Measurements from ENCODE around the gene DGKI.

The DGKI gene

GRCh38 chr7:137544453-137545058 is 302.2 kb downstream of the DGKI start:
- no peak overlapping the region for H3K9ac ChIP-seq (ENCODE audit: low read length)
- H3K27me3 ChIP-seq (ENCODE audit: low read length), result no peaks in the 10 kb centered on the region
- H3K27ac ChIP-seq (ENCODE audit: low read depth, low read length), result no peak overlapping the region
- H3K36me3 ChIP-seq (ENCODE audit: low read length), result no peaks in the 10 kb centered on the region
- no peak overlapping the region for H3K4me3 ChIP-seq (ENCODE audit: insufficient read depth, low read length, poor library complexity, severe bottlenecking)
- no peak overlapping the region for H3K4me2 ChIP-seq (ENCODE audit: low read depth, low read length, poor library complexity, severe bottlenecking)
- no peaks in the 10 kb centered on the region for H3F3A ChIP-seq (ENCODE audit: insufficient read depth)
- H4K20me1 ChIP-seq (ENCODE audit: low read depth, low read length), result no peaks in the 10 kb centered on the region
- no peak for TF ChIP-seq EZH2phosphoT487 (conservative IDR thresholded peaks at IDR 0.05; ENCODE audit: low read length)
- no peak for TF ChIP-seq CTCF (IDR thresholded peaks at IDR 0.05; ENCODE audit: insufficient read depth, low read length, poor library complexity, severe bottlenecking)
- H2AFZ ChIP-seq (ENCODE audit: low read depth, low read length, severe bottlenecking), result no peak overlapping the region
- H3K9me2 ChIP-seq (replicated peaks; ENCODE audit: insufficient read depth, low read length), result no peaks in the 10 kb centered on the region
- no peaks in the 10 kb centered on the region for H3K9me3 ChIP-seq (ENCODE audit: insufficient read depth, low read length)
- H3K79me2 ChIP-seq (ENCODE audit: insufficient read depth, low read length), result no peaks in the 10 kb centered on the region

- no peaks in the 10 kb centered on the region for H3K9me3 ChIP-seq (ENCODE audit: insufficient read depth, low read length)
- H4K20me1 ChIP-seq (ENCODE audit: low read depth, low read length), result no peaks in the 10 kb centered on the region
- no peak overlapping the region for H3K4me2 ChIP-seq (ENCODE audit: low read depth, low read length, poor library complexity, severe bottlenecking)
- H3F3A ChIP-seq (ENCODE audit: insufficient read depth), result no peaks in the 10 kb centered on the region
- H3K36me3 ChIP-seq (ENCODE audit: low read length), result no peaks in the 10 kb centered on the region
- TF ChIP-seq EZH2phosphoT487 (conservative IDR thresholded peaks at IDR 0.05; ENCODE audit: low read length), result no peak
- TF ChIP-seq CTCF (IDR thresholded peaks at IDR 0.05; ENCODE audit: insufficient read depth, low read length, poor library complexity, severe bottlenecking), result no peak
- no peak overlapping the region for H3K9ac ChIP-seq (ENCODE audit: low read length)
- no peak overlapping the region for H3K4me3 ChIP-seq (ENCODE audit: insufficient read depth, low read length, poor library complexity, severe bottlenecking)
- no peak overlapping the region for H2AFZ ChIP-seq (ENCODE audit: low read depth, low read length, severe bottlenecking)
- no peaks in the 10 kb centered on the region for H3K79me2 ChIP-seq (ENCODE audit: insufficient read depth, low read length)
- H3K9me2 ChIP-seq (replicated peaks; ENCODE audit: insufficient read depth, low read length), result no peaks in the 10 kb centered on the region
- H3K27me3 ChIP-seq (ENCODE audit: low read length), result no peaks in the 10 kb centered on the region
- H3K27ac ChIP-seq (ENCODE audit: low read depth, low read length), result no peak overlapping the region
Observed at GRCh38 chr7:137539111-137539715, 307.6 kb downstream of the DGKI start.

- H2AFZ ChIP-seq (ENCODE audit: low read depth, low read length, severe bottlenecking), result no peak overlapping the region
- H3K4me3 ChIP-seq (ENCODE audit: insufficient read depth, low read length, poor library complexity, severe bottlenecking), result no peak overlapping the region
- H3K27ac ChIP-seq (ENCODE audit: low read depth, low read length), result no peak overlapping the region
- H3K9me2 ChIP-seq (replicated peaks; ENCODE audit: insufficient read depth, low read length), result no peaks in the 10 kb centered on the region
- no peaks in the 10 kb centered on the region for H3F3A ChIP-seq (ENCODE audit: insufficient read depth)
- TF ChIP-seq EZH2phosphoT487 (conservative IDR thresholded peaks at IDR 0.05; ENCODE audit: low read length) (no peak), CTCF (IDR thresholded peaks at IDR 0.05; ENCODE audit: insufficient read depth, low read length, poor library complexity, severe bottlenecking) (no peak)
- H3K79me2 ChIP-seq (ENCODE audit: insufficient read depth, low read length), result no peaks in the 10 kb centered on the region
- H4K20me1 ChIP-seq (ENCODE audit: low read depth, low read length), result no peaks in the 10 kb centered on the region
- H3K27me3 ChIP-seq (ENCODE audit: low read length), result no peaks in the 10 kb centered on the region
- no peak overlapping the region for H3K4me2 ChIP-seq (ENCODE audit: low read depth, low read length, poor library complexity, severe bottlenecking)
- H3K9ac ChIP-seq (ENCODE audit: low read length), result no peak overlapping the region
- H3K36me3 ChIP-seq (ENCODE audit: low read length), result no peaks in the 10 kb centered on the region
- no peaks in the 10 kb centered on the region for H3K9me3 ChIP-seq (ENCODE audit: insufficient read depth, low read length)
Observed at GRCh38 chr7:137538361-137538762, 308.4 kb downstream of the DGKI start.
